ENCODE results near the gene ZNF670.

The ZNF670 gene

DNA sequence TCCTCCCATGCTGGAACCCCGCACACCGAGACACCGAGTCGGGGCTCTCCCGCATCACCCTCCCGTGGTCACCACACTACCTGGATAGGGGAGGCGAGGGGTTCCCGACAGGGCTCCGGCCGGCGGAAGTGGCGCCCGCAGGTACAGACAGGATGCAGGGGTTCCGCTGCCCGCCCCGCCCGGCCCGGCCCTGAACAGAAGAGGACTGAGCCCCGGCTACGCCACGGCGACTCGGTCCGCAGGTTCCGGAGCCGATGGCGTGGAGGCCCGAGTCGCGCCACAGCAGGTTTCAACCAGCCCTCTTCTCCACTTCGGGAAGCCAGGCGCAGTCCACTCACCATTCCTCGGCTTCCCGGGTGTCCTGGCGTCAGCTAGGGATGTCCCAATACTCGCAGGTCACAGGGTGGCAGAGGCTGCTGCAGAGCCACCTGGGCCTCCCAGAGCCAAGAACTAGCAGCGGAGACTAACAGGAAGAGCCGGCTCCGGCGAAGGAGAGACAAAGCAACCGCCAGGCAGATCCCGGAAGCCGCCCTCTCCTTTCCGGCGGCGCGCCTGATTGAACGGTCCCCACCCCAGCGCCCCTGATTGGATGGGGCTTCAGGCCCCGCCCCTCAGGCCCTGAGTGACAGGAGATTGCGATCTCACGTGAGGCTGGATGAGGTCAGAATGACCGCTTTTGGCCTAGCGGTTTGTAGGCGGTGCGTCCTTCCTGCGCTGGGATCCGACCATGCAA lies 25.4 kb upstream of the ZNF670 start, which contains the start of gene ZNF669:
Gene ZNF669, minus strand, starts transcription at position 498 of the 733 bp plus-strand sequence. Its CDS starts 157 bp downstream, at position 341.
- DNase-seq: peak; percentile 97 to 98 (median 98)

DNA sequence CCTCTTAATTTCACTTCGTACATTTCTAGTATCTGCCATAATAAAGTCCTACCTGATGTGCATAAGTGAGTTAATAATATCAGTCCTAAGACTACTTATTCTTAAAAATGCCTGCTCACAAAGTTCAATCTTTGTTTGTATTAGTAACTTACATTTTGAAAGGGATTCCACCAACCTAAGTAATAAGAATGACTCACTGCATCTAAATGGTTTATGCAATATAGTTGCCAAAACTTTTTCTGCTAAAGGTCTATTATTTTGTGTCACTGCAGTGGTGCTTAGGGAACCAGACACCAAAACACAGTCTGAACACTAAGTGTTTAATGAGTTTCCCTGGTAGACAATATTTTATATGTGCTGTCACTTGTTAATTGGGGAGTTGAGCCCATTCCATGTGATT lies 23.8 kb upstream of the ZNF670 start:
- DNase-seq: no peak

DNA sequence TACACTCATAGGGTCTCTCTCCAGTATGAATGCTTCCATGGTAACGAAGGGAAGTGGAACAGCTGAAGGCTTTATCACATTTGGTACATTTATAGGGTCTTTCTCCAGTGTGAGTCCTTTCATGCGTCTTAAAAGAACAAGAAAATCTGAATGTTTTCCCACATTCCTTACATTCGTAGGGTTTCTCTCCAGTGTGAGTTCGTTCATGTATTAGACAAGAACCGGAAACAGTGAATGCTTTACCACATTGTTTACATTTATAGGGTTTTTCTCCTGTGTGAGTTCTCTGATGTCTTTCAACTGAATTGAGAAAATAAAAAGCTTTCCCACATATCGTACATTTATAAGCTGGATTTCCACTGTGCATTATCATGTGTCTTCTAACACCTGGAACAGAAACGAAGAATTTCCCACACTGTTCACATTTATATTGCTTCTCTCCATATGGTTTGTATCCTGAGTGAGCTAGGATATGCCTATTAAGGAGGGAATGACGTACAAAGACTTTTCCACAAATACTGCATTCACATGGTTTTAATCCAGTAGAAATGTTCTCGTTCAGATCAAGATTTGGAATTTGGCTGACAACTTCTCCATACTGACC lies 22.2 kb upstream of the ZNF670 start:
- no peak for DNase-seq

DNA sequence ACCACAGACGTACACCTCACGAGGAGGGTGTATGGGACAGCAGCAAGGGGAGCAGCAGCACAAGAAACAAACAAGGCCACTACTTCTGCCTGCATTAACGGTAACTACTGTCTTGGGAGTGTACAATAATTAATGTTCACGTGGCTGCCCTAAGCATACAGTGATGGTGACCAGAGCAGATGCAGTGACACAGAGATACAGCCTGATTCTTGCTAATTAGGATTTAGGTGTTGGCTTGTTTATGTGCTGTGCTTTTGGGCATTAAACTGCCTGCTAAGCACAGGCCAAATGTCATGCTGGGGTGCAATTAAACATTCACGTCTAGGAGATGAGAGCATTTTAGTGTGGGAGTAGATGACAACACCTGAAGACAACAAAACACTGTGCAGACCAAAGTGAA lies 18.3 kb upstream of the ZNF670 start:
- no peak for DNase-seq

DNA sequence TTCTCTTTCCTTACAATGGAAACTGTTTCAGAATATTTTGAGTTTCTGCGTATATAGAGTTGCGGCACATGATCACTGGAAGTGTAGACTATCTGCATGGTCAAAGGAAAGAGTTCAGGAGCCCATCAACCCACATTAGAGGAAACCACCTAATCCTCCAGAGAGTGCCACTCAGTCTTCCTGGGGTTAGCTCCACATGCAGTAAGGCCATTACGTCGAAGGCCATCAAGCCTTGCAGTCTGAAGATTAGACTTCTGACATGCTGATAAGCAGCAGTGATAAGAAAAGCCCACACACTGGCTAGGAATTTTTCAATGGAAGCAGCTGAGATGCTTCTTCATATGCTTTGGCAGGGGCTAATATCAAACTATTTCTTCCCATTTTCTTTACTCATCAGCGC lies 17.9 kb upstream of the ZNF670 start:
- DNase-seq: no peak

DNA sequence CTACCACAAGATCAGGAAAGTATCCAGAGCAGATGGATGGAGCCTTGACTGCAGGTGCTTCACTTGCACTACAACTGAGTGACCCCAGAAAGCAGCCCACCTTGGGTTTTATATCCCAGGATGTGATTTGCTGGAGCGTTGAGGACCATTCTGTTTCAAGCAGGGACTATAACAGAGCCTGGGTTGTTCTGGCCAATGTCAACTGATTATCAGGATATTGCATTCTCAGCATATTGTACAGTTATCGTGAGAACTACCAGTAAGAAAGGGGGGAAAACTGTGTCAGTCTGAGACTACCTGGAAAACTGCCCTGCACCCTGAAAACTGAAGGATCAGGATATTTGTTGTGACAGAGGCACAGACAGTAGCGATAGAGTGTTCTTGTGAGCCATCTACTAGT lies 17.5 kb upstream of the ZNF670 start:
- no peak for DNase-seq

DNA sequence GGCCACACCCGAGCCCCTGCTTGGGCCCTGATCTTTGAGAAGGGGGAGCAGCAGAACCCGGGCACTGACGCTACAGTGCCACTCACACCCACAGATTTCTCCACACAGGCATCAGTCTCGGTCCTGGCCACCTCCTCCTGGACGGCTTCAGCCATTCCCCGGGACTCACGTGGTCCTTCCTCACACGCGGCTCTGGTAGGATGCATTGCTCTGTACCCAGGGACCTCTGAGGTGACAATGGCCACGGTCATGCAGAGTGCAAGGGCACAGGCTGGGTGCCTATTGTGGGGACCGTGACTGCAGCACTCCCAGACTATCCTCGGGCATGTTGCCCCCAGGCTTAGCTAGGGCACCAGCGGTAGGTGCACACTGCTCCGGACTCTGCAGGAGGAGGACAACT lies 11.8 kb upstream of the ZNF670 start:
- no peak for DNase-seq

DNA sequence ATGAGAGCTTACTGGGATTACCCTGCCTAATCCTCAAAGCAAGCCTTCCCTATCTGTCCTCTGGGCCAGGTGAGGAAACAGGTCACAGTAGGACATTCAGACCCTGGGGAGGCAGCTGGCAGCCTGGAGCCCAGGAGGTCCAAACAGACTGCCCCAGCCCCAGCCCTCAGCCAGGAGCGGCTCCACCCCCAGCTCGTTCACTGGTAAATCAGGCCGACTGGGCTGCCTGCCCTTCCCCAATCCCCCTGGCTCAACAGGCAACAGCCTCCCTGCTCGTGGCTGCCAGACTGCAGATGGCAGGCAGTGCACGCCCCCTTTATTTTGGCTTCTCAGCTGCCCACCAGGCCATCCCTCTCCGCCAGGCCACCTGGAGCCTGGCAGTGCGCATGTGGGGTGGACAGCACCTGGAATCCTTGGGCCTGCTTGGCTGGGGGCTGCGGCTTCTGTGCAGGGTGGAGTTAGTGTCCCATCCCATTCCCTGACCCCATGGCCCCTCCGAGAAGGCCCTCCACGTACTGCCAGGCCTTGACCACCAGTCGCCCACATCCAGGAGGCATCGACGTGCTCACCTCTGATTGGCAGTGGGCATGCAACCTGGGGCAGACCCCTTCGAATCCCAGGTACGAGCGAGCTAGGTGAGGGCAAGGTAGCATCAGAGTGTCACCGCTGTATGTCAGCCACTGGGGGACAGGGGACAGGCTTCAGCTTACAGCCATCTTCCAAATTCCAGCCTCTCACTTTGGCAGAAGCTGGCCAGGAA lies 11.2 kb upstream of the ZNF670 start:
- no peak for DNase-seq

DNA sequence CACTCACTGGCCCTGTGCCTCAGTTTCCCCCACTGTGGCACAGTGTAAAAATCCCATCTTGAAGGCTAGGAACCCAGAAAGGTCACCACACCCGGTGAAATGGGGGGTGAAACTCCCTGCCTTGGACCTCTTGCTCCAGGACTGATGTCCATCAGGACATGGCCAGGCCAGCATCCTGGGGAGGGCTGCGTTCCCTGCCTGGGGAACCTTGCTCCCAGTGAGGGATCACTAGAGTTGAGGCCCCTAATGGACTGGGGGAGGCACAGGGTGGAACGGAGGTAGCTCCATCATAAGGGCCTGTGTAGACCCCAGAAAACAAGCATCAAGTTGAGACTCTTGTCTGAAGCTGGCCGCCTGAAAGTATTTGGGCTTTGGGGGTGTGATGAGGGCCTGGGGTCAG lies 10.4 kb upstream of the ZNF670 start:
- no peak for DNase-seq

DNA sequence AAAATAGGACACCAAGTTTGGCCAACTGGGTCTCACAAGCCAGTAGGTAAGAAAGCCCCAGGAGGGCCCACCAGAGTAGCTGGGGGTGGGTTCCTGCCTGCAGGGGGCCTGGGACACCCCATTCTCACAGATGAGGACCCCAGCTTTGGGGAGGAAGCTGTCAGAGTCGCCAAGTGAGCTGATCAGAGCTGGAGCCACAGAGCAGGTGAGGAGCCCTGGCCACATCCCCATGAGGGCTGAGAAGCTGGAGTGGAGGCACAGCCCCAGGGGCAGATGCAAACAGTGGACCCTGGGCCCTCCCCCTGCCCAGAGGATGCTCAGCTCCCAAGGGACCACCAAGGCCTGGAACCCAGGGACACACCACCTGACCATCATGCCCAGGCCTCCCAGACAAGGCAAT lies 8.6 kb upstream of the ZNF670 start:
- no peak for DNase-seq

DNA sequence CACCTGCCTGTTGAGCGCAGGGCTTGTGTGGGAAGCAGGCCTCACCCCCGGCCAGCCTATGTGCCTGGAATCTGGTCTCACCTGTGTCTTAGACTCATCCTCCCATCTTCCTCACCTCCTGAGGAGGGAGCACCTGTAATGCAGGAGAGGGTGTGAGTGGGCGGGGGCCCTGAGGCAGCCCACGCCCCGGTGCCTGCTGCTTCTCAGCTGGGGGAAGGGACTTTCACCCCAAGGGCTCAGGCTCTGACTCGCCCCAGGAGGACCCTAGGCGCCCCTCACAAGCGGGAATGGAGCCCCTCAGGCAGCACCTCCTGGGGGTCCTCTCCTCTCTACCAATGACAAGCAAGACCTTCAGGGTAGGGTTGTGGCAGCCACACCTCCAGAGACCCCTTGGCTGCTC lies 6.7 kb upstream of the ZNF670 start:
- DNase-seq: no peak

DNA sequence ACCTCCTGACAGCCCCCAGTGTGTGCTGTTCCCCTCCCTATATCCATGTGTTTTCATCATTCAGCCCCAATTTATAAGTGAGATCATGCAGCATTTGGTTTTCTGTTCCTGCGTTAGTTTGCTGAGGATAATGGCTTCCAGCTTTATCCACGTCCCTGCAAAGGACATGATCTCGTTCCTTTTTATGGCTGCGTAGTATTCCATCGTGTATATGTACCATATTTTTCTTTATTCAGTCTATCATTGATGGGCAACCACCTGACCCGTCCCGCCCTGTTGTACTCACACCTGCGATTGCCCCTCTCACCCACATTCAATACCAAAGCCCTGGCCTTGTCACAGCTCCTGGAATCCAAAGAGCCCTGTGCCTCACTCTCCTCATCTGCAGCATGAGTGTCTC lies 6.2 kb upstream of the ZNF670 start:
- DNase-seq: no peak

DNA sequence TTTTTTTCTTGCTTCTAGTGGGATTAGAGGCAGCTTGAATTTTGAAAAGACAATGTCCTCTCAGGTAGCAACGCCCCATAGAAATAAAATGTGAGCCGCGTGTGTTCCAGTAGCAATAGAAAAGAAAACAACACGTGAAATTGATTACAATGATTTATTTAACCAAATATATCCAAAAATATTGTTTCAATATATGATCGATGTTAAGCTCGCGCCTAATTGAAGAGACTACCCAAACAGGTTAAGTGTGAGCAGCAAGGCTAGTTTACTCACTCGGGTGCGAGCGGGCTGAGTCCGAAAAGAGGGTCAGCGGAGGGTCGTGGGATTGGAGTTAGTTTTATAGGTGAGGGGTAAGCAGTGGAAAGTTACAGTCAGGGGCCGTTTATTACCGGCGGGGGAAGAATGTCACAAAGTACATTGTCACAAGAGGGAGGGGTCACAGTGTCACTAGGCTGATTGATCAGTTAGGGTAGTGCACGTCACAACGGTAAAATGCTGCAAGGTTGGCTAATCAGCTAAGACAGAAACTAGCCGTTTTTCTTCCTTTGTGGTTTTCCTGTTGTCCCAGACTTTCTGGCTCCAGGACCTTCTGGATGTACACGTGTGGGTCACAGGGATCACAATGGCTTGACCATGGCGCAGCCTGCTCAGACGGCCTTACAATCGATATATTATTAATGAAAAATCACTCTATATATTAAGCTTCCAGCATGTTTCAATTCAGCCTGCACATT lies 697 bp upstream of the ZNF670 start:
- no peak for DNase-seq

DNA sequence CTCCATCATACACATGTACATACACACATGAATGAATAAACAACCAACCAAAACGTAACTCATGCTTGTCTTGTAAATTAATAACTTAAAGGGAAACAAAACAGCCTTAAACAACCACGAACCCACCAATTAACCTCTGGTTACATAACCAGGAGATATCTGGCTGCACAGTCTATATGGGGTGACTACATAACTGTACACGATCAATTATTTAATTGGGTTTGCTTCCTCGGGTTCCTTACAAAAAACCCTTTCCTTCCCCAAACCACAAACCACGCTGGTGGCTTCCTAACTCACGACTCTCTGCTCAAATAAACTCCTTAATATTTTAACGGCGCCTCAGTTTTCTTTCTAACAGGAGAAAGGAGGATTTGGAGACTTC lies 744 bp downstream of the ZNF670 start:
- DNase-seq: peak in 1 of 4 experiments; percentile 13

DNA sequence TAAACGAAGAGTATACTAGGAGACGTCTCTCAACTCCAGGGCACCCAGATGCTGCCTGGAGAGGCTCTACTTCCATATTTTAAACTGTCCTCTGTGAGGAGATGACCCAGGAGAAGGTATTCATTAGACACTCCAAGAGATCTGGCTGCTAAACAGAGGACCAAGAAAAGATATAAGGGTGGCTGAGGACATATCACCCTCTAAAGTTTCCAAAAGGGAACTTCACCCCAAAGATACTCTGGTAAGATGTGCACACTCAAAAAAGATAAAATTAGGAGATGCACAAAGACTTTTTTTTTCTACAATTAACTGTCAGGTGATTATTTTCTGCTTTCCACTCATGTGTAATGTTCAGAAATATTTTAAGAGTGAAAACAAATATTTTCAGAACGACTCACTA lies 1.4 kb downstream of the ZNF670 start:
- peak in 2 of 4 experiments; percentile 3 to 7 for DNase-seq

DNA sequence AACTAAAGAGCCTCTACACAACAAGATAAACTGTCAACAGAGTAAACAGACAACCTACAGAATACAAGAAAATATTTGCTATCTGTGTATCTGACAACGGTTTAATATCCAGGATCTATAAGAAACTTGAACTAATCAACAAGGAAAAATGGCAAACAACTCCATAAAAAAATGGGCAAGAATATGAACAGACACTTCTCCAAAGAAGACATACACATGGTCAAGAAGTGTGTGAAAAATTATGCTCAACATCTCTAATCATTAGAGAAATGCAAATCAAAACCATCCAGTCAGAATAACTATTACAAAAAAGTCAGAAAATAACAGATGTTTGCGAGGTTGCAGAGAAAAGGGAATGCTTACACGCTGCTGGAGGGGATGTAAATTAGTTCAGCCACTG lies 8.0 kb downstream of the ZNF670 start:
- no peak for DNase-seq

DNA sequence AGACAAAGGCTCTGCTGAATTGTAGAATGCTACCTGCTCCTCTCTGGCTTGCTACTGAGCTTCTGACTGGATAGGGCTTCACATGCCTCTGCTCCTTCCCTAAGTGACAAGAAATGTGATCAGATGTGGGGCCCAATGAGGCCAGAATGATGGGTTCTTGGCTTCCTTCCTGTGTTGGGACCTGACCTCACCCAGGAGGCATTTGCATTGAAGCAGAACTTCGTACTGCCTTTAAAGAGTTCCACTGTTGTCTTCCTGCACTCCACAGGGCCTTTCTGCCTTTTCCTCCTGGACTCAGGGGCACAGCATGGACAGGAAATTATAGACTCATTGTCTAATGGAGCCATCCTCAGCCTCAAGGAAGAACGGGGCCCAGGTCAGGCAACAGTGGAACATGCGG lies 14.3 kb downstream of the ZNF670 start:
- DNase-seq: no peak

DNA sequence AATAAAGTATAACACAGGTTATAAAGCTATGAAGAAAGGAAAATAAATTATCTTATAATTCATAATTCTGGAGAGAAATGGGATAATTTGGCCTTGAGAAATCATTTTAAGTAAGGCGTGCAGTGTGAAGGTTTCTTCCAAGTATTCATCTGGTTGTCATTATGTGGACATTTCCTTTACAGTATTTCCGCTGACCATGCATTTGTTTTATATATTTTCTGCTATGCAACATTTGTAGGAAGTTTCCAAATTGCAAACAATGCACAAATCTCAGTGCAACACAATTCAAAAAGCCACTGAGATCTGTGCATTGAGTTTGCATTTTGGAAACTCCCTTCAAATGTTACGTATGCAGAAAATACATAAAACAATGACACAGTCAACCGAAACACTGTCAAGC lies 17.8 kb downstream of the ZNF670 start:
- DNase-seq: peak in 2 of 4 experiments; percentile 25 to 44

DNA sequence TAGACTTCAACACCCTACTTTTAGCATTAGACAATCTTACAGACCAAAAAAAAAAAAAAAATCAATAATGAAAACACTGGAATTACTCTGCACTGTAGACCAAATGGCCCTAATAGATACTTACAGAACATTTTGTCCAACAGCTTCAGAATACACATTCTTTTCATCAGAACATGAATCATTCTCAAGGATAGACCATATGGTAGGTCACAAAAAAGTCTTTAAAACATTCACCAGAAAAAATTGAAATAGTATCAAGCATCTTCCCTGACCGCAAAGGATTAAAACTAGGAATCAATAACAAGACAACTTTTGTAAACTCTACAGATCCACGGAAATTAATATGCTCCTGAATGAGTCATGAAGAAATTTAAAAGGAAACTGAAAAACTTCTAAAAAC lies 22.5 kb downstream of the ZNF670 start:
- no peak for DNase-seq

DNA sequence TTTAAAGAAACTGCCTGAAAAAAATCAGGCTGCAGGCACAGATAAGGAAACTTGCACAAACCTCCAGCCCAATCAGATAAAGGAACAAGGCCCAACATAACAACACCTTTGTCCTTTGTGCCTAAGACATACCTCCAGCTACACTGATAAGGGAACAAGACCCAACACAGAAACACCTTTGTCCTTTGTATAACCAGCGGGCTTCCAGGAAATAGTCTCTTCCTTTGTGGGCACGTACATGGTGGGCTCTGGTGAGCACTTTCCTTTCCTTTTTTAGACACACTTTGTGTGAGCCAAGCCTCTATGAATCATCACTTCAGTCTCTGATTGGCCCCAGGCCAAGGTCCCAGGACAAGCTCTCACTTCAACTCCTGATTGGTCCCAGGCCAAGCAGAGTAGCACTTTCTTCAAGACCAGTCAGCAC lies 23.6 kb downstream of the ZNF670 start:
- no peak for DNase-seq

DNA sequence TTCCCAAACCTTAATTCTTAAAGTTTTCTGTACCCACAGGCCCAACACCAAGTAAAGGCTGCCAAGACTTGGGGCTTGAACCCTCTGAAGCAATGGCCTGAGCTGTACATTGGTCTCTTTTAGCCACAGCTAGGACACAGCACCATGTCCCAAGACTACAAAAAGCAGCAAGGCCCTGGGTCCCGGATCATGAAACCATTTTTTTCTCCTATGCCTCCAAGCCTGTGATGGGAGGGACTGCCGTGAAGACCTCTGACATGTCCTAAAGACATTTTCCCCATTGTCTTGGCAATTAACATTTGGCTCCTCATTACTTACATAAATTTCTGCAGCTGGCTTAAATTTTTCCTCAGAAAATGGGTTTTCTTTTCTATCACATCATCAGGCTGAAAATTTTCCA lies 30.9 kb downstream of the ZNF670 start:
- no peak for DNase-seq

DNA sequence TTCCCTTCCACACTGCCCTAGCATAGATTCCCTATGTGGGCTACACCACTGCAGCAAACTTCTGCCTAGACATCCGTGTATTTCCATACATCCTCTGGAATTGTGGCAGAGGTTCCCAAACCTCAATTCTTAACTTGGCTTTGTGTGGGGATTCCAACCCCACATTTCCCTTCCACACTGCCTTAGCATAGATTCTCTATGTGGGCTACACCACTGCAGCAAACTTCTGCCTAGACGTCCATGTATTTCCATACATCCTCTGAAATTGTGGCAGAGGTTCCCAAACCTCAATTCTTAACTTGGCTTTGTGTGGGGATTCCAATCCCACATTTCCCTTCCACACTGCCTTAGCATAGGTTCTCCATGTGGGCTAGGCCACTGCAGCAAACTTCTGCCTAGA lies 31.4 kb downstream of the ZNF670 start:
- no peak for DNase-seq

DNA sequence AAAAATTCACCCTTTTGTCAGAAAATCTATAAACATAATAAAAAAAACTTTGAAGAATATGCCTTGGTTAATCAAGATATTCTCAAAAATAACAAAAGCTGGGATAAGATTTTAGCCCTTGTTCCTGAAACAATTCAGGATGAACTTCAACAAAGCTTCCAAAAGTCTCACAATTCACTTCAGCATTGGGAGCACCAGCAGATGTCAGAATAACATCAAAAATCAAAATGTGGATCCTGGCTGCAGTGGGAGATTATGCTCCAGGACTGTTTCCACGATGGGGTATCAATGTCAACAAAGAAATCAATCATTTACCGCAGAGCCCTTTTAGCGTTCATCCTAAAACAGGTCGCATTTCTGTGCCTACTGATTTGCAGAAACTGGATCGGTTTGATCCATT lies 35.2 kb downstream of the ZNF670 start:
- DNase-seq: no peak
